ENCODE data around the gene TSPAN14.

DNA sequence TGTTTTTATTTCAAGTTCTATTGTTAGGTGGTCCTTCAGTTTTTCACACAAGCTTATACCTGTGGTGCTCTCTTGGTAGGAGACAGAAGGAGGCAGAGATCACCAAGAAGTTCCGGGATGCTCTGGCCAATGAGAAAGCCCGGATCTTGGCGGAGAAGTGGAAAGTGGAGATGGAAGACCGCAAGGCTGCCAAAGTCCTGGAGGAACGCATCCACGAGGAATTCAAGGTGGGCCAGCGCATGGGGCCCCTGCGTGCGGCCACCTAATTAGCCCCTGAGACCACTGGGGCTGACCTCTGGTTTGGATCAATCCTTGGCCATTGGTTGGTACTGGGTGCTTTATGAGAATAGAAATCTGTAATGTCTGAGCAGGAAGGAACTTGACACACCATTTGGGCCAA is 117.2 kb downstream of the TSPAN14 start:
- no peak for TF ChIP-seq EZH2phosphoT487 (IDR thresholded peaks at IDR 0.05; ENCODE audit: borderline replicate concordance)
- TF ChIP-seq, protein P1, sequence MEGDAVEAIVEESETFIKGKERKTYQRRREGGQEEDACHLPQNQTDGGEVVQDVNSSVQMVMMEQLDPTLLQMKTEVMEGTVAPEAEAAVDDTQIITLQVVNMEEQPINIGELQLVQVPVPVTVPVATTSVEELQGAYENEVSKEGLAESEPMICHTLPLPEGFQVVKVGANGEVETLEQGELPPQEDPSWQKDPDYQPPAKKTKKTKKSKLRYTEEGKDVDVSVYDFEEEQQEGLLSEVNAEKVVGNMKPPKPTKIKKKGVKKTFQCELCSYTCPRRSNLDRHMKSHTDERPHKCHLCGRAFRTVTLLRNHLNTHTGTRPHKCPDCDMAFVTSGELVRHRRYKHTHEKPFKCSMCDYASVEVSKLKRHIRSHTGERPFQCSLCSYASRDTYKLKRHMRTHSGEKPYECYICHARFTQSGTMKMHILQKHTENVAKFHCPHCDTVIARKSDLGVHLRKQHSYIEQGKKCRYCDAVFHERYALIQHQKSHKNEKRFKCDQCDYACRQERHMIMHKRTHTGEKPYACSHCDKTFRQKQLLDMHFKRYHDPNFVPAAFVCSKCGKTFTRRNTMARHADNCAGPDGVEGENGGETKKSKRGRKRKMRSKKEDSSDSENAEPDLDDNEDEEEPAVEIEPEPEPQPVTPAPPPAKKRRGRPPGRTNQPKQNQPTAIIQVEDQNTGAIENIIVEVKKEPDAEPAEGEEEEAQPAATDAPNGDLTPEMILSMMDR (conservative IDR thresholded peaks at IDR 0.05; ENCODE audit: low read length): no peak
